Frontal cortex (tissue), 4 donors: Measurements from ENCODE around the gene TMEM88. TPM values are rescaled to one million over a fixed set of nuclear protein-coding genes. Genes with fewer than 3 reads are reported as not detected.
A peak's percentile ranks its signal among the peaks of the same experiment; 100 is the strongest.

Experiments used
- DNase-seq, 2 donors: peaks; one replicate each; pipeline ENCODE4 v3.0.0; 2012; ENCODE audit warnings: low spot score in 2 of 2
- FAIRE-seq: peaks from 2 replicates; lab custom pipeline; 2012; peaks lifted over from hg19 to GRCh38; lab: Jason Lieb, UNC
- total RNA-seq: library from RNA; depleted of rRNA; stranded (reverse); fragments of >200 nt; gene quantifications from one replicate; pipeline ENCODE4 v1.2.3, GENCODE V29; 2014
- donor health status: control.
- donor health status: control.
- donor health status: control.

The TMEM88 gene
- total RNA-seq, 1 donor from 2014 or later, result 1.2 TPM

DNA sequence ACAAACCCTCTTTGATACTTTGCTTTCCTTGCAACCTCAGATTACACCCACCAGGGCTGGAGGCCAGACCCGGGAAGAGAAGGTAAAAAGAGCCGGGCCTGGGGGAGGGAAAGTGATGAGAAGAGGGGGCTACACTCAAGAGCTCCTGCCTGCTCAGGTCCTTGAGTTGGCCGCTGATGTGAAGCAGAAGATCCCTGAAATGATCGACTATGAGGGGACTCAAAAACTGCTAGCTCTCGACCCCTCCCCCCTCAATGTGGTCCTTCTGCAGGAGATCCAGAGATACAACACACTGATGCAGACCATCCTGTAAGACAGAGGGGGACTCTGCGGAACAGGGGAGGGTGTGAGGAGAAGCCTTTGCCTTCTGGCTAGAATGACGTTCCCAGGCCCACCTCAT is 23.6 kb upstream of the TMEM88 start:
- FAIRE-seq (no peak), DNase-seq (no peak)

- FAIRE-seq, result no peak
- no peak for DNase-seq
Measured at GRCh38 chr17:7832431-7832830, 22.4 kb upstream of the TMEM88 start.

GRCh38 chr17:7833011-7833794 is 21.7 kb upstream of the TMEM88 start:
- DNase-seq (no peak), FAIRE-seq (no peak)

DNA sequence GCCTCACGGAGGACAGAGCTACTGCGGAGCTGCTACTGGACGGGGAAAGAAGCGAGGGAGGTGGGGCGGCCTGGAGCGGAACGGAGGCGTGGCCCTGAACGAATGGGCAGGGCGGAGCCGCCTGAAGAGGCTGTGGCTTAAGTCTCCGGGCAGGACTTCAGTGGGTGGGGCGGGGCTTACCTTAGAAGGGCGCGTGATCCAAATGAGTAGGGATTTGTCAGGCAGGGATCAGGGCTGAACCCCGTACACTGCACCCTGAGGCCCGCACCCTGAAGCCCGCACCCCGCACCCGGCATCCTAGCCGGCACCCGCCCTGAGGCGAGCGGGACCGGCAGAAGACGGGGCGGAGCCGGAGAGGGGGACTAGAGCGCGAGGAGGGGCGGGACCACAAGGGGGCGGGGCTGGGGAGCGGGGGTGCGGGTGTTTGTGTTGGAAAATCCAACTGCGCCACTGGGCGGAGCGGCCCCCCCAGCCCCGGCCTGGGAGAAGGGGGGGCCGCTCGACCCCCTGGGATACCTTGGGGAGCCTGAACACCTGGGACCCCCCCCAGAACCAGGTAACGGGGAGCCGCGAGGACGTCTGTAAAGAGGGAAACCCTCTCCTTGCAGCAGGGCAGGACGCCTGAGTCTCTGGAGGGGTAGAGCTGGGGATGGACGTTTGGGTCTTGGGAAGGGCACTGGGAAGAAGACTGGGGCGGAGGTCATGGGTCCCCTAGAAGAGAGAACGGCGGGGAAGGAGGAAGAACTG is 20.9 kb upstream of the TMEM88 start, which contains the start of gene KDM6B:
Gene KDM6B (plus strand): TSS at position 423 of the 747 bp plus-strand sequence. CDS start 11,338 bp downstream, outside the sequence.
- no peak for FAIRE-seq
- peak; percentile 77 to 87 for DNase-seq

- no peak for FAIRE-seq
- no peak for DNase-seq
Measured at GRCh38 chr17:7834542-7834956, 20.3 kb upstream of the TMEM88 start.

DNA sequence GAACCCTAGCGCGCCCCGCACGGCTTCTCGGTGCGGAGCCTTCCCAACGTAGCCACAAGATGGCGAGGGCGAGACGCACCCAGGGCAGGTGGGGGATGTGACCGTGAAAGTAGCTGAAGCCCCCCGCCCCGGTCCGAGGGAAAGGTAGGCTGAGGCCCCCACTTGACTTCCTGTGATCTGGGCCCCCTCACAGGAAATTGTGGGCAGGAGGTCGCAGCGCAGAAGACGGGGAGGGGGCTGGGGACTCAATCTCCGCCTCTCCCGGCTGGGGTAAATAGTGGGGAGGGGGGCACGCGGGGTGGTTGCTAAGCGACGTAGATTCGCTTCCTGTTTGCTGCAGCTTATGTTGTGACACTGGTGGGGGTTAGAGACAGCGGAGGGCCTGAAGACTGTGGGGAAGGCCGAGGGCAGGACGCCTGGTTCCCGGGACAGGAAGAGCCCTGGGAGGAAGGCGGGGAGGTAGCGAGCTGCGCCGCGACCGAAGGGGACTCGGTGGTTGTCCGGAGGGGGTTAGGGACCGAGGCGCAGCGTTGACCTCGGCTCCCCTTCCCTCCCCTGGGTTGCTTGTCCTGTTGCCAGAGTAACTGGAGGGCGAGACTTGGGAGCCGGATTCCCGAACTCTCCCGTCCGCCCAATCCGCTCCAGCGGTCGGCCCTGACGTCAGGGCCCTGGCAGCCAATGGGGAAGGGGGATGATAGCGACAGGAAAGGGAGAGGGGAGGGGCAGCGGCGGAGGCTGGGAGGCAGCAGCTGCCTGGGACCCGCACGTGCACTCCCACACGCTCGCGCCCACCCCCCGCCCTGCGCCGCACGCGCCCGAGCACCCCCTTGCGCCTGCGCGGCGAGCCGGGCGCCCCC is 19.7 kb upstream of the TMEM88 start:
- peak; percentile 96 to 98 for DNase-seq
- FAIRE-seq, result no peak

DNA sequence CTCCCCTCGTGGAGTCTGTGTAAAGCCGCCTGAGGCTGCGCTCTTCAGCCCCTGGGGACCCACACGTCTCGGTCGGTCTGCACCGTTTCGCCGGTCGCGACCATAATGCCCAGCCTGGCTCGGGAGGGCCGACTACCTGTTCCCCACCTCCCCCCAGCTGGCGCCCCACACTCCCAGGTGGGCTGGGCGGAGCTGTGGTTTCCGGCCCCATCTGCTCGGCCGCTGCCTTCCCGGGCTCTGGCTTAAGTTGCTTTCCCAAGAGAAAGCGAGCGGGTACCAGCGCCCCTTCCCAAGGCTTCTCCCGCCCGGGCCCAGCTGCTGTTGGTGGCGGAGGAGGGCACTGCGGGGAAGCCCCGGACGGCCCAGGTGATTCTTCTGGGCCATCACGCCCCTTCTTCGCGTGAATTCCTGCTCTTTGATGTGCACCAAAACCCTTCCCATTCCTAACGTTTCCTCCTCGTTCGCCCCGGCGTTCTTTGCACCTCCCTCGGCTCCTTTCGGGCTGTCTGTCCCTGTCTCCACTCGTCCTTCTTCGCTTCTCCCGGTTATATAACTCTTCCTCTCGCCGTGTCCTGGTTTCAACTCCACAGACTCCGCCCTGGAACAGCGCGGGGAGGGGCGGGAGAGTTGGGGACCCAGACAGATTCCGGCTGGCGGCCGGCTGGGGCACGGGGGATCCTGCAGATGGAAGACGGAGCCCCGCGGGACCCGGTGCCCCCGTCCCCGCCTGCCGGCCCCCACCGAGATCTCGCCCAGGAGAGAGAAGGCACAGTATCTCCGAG is 18.9 kb upstream of the TMEM88 start:
- DNase-seq, result peak in 1 of 2 donors; percentile 72
- FAIRE-seq, result no peak

DNA sequence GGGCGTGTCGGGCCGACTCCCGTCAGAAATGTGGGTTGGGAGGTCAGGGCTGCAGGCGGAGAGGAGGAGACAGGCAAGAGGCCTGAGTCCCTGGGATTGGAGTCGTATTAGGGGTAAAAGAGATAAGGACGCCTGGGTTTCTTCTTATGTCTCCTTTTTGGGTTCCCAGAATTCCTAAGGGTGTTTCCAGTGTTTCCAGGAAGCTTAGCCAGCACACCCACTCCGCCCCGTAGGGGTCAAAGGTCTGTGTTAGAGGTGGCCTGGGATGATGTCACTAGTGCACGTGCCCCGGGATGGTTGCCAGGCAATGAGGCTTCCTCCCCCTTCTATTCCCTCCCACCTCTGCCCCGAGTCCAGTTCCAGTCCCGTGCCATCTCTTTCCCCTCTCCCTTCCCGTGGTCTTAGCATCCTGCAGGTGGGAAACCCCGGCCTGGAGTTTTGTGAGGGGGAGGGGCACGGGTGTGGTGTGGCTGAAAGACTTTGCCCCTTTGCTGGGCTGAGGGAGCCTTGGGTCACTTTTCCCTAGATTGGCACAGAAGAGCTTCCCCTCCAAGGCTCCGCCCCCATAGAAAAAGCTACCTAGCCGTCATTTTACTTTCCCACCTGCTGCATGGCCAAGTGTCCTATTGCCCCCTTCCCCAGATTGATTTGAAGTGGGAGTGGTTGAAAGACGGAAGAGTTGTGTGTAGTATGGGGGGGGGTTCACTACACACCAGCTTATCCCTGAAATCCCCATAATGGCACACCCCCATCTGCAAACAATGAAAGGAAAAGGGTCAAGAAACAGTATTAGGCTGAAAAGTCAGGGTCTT is 18.1 kb upstream of the TMEM88 start:
- no peak for FAIRE-seq
- DNase-seq, result peak in 1 of 2 donors; percentile 73

GRCh38 chr17:7837408-7838088 is 17.3 kb upstream of the TMEM88 start:
- FAIRE-seq (no peak), DNase-seq (no peak)

GRCh38 chr17:7838090-7839075 is 16.5 kb upstream of the TMEM88 start:
- DNase-seq (no peak), FAIRE-seq (no peak)

DNA sequence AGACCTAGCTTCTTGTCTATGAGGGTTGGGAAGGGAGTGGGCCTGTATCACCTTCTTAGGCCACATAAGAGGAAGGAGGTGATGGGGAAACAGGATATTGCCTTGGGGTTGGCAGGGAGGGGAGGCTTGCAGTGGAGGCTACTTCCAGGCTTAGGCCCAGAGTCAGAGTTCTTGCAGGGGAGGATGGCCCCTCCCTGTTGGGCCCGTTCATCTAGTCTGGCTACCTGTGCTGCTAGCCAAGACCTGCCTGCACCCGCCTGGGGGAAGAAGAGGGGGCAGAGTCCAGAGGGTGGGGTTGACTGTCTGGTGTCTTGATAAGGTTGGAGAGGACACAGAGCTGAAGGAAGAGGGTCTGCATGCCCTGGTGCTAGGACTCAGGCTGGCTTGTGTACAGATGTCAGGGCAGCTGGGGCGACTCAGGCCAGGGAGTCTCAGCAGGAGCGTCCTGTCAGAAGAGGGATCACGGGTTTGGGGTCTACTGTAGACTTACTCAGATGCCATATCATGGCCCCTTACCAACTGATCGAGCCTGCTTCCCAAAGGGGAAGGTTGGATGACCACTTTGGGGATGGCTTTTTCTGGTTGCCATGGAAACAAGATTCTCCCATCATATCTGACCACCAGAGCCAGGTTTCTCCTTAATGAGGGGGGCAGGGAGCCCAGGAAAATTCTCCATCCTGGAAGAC is 15.5 kb upstream of the TMEM88 start:
- DNase-seq (no peak), FAIRE-seq (no peak)

- no peak for DNase-seq
- FAIRE-seq, result no peak
Measured at GRCh38 chr17:7839876-7840261, 15.0 kb upstream of the TMEM88 start.

DNA sequence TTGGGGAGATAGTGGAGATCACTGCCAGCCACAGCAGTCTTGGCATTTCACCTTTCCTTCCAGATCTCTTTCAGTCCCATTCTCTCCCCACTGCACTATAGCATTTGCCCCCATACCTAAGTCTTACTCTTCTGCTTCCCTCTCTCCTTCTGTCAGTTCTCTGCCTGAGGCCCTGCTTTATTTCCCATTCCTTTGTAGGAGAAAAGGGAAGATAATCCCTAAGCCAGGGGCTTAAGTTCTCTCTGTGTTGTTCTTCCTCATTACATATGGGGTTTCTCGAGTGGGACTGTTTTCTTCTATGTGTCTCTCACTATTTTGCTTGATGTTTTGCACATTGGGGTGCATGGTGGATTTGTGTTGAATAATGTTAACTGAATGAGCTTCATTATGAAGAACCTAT is 14.4 kb upstream of the TMEM88 start:
- FAIRE-seq (no peak), DNase-seq (no peak)

DNA sequence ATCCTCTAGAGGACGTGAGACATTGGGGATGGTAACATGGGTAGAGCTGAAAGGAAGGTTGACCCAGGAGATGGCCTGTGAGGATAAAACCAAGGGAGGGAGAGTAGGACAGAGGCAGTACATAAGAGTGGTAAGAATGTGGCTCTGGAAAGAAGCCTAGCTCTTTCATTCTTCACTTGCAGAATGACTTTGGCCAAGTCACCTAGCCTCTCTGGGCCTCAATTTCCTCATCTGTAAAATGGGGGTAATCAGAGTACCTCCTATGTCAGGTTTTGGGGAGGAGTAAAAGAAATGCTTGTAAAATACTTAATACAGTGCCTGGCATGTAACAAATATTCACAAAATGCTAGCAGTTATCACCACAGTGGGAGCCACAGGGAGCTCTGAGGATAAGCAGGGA is 14.0 kb upstream of the TMEM88 start:
- FAIRE-seq, result no peak
- no peak for DNase-seq

DNA sequence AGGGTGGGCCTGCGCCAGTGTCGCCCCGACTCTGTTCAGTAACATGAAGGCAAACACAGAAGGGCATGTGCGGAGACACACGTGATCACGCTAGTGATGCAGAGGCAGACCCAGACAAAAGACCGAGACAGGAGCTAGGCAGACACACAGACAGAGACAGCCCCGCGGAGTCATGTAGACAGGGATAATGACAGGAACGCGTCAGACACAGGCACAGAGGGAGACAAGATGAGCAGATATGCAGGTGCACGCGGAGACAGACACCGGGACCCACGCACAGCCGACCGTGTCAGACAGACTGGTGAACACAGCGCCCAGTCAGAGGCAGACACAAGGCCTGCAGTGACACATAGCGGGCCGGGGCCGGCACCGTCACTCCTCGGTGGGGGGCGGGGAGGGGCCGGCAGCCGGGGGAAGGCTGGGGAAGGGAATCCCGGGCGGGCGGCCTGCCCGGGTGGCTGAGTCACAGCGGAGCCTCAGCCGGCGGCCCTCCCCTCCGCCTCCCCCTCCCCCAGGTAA is 13.4 kb upstream of the TMEM88 start:
- DNase-seq, result peak; percentile 86 to 88
- no peak for FAIRE-seq

- FAIRE-seq, result no peak
- DNase-seq, result peak; percentile 77 to 92
Measured at GRCh38 chr17:7841915-7842379, 12.9 kb upstream of the TMEM88 start.
